Cardiac fibroblast (primary cell): ENCODE results near the gene RC3H1.

ENCODE experiments used
- DNase-seq, 2 donors: peaks; one replicate each; pipeline versions ENCODE4 v3.0.0 to v3.0.0-alpha.2; 2010; ENCODE audit warnings: low read depth in 2 of 2
- H3K4me3 ChIP-seq, 2 donors: replicated peaks in 1 of 2; 1 replicate in 1 of 2; 2 replicates in 1 of 2; pipeline ENCODE4 v1.5.1; 2011; ENCODE audit warnings: low read depth in 2 of 2, low read length in 2 of 2, mild to moderate bottlenecking in 2 of 2, moderate library complexity in 1 of 2
- CTCF ChIP-seq: IDR thresholded peaks from one replicate; pipeline ENCODE4 v1.5.1; 2011; ENCODE audit warnings: low read depth, mild to moderate bottlenecking, low read length, inconsistent platforms

Gene RC3H1

GRCh38 chr1:173889885-173890284, 132.3 kb downstream of the RC3H1 start:
- H3K4me3 ChIP-seq = no peak overlapping the region
- DNase-seq = no peak
- no peak for TF ChIP-seq CTCF

GRCh38 chr1:173888749-173889148, 133.4 kb downstream of the RC3H1 start:
- TF ChIP-seq CTCF = no peak

GRCh38 chr1:173887627-173888026, 134.5 kb downstream of the RC3H1 start:
- no peak overlapping the region for H3K4me3 ChIP-seq
- DNase-seq = no peak
- TF ChIP-seq CTCF = no peak

More at GRCh38 chr1:173888749-173889148, 133.4 kb downstream of the RC3H1 start:
- no peak for DNase-seq
- no peak overlapping the region for H3K4me3 ChIP-seq

- DNase-seq = no peak
- no peak overlapping the region for H3K4me3 ChIP-seq
- TF ChIP-seq CTCF = no peak
These were observed 135.2 kb downstream of the RC3H1 start for GRCh38 chr1:173886746-173887611.

GRCh38 chr1:173884701-173885100, 137.5 kb downstream of the RC3H1 start:
- DNase-seq = no peak
- TF ChIP-seq CTCF = no peak
- no peak overlapping the region for H3K4me3 ChIP-seq
